ENCODE measurements around the gene TMEM179. TPM values are rescaled to one million over a fixed set of nuclear protein-coding genes. Genes with fewer than 3 reads are reported as not detected.

The TMEM179 gene
- total and polyA plus RNA-seq, 2 donors (not counting 3 experiments of a cell fraction or from before 2014, with no cell fraction given), result 0.14 TPM; not detected in 1

DNA sequence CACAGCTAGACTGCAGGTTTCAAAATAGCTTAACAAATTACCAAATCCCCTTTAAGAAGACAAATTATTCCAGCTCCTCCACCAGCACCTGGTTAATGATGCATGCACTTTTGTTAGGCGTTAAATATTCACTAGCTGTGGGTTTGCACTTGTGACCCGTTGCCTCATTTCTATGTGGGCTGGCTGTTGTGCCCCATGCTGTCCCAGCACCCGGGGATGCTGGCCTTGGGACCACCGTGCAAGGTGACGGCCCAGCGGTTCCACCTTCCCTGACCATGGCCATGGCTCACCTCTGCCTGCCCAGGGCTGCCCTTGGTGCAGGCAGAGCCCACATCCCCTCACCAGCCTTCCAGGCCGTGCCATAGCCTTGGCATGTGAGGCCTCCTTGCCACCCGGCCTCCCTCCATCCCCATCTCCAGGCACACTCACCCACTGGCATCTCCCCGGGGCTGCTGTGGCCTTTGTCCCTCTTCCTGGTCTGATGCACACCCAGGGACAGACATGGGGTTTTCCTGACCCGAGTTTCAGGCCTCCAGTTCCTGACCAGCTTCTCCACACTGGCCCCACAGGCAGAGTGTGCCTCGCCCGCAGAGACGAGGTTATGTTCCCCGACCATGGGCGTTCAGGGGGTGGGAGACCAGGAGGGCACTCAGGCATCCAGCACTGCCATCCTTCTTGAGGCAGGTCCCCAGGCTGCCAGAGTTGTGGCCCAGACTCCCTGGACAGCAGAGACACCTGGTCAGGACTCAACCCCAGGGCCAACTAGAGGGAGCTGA lies 45.4 kb downstream of the TMEM179 start:
- Histone ChIP-seq H2AFZ (ENCODE audit: low read depth, low read length) (no peak overlapping the region), H3K27me3 (ENCODE audit: control insufficient read depth in 2 of 2, insufficient read depth in 2 of 2, low read length in 2 of 2) (no peaks in the 10 kb centered on the region), H3K4me1 (ENCODE audit: control insufficient read depth, extremely low read depth, insufficient read depth, low read length) (no peaks in the 10 kb centered on the region), H3K9ac (replicated peaks; ENCODE audit: extremely low read depth, insufficient read depth, low read length) (no peak overlapping the region), H3K4me2 (ENCODE audit: insufficient read depth, low read length) (no peak overlapping the region), H3K79me2 (ENCODE audit: control insufficient read depth, insufficient read depth, low read length) (no peaks in the 10 kb centered on the region), H3K36me3 (ENCODE audit: control insufficient read depth in 2 of 2, extremely low read depth in 1 of 2, insufficient read depth in 2 of 2, low read length in 2 of 2) (no peaks in the 10 kb centered on the region), H3K27ac (ENCODE audit: insufficient read depth, low read depth, low read length) (no peak overlapping the region), H3K4me3 (replicated peaks in 1 of 3; ENCODE audit: insufficient read depth in 1 of 3, low read depth in 1 of 3, low read length in 3 of 3) (no peak overlapping the region), H3K9me1 (replicated peaks; ENCODE audit: control insufficient read depth, extremely low read depth, insufficient read depth, low read length) (no peaks in the 10 kb centered on the region), H4K20me1 (replicated peaks; ENCODE audit: control insufficient read depth, extremely low read depth, insufficient read depth, low read length) (no peaks in the 10 kb centered on the region), H3K9me3 (replicated peaks; ENCODE audit: control insufficient read depth, insufficient read depth, low read length) (no peaks in the 10 kb centered on the region)
- DNase-seq (ENCODE audit: low read depth, low spot score), result no peak
- no TSS peak for BruUV-seq (replicated peaks)
- dilution Hi-C loops (cut with MboI; ENCODE audit: extremely low pct_ligation_motif_present, low sequenced_read_pairs) (no loop called here), intact Hi-C loops (cut with micrococcal nuclease) (no loop called here)
- no peak for FAIRE-seq
- POLR2A ChIA-PET, result no interaction called here
- TF ChIP-seq FOS (IDR thresholded peaks at IDR 0.05; ENCODE audit: borderline replicate concordance, insufficient read depth, low read length) (no peak), MYC (IDR thresholded peaks at IDR 0.05; ENCODE audit: low read depth, low read length) (no peak), GATA2 (IDR thresholded peaks at IDR 0.05; ENCODE audit: insufficient read depth, insufficient read length, low read depth, low read length) (no peak), EZH2 (IDR thresholded peaks at IDR 0.05; ENCODE audit: borderline replicate concordance, low read depth, low read length, severe bottlenecking) (no peak), POLR2AphosphoS5 (IDR thresholded peaks at IDR 0.05; ENCODE audit: insufficient read depth, low read depth, low read length) (no peak), JUN (IDR thresholded peaks at IDR 0.05; ENCODE audit: borderline replicate concordance, insufficient read depth, insufficient read length, low read depth) (no peak), POLR2A (IDR thresholded peaks at IDR 0.05; ENCODE audit: low read depth, low read length) (no peak)
- TF ChIP-seq, protein P1, sequence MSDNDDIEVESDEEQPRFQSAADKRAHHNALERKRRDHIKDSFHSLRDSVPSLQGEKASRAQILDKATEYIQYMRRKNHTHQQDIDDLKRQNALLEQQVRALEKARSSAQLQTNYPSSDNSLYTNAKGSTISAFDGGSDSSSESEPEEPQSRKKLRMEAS (IDR thresholded peaks at IDR 0.05; ENCODE audit: insufficient read depth, insufficient read length), result no peak
- TF ChIP-seq, protein P2, sequence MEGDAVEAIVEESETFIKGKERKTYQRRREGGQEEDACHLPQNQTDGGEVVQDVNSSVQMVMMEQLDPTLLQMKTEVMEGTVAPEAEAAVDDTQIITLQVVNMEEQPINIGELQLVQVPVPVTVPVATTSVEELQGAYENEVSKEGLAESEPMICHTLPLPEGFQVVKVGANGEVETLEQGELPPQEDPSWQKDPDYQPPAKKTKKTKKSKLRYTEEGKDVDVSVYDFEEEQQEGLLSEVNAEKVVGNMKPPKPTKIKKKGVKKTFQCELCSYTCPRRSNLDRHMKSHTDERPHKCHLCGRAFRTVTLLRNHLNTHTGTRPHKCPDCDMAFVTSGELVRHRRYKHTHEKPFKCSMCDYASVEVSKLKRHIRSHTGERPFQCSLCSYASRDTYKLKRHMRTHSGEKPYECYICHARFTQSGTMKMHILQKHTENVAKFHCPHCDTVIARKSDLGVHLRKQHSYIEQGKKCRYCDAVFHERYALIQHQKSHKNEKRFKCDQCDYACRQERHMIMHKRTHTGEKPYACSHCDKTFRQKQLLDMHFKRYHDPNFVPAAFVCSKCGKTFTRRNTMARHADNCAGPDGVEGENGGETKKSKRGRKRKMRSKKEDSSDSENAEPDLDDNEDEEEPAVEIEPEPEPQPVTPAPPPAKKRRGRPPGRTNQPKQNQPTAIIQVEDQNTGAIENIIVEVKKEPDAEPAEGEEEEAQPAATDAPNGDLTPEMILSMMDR (IDR thresholded peaks at IDR 0.05; ENCODE audit: extremely low read depth in 1 of 2, insufficient read depth in 1 of 2, low read depth in 1 of 2, low read length in 2 of 2), result no peak
- CTCF ChIA-PET, result interaction anchor here (1.2 to 1.4 kb wide), 2 partner anchors 421 to 481 kb away, joined by 4 read pairs; no protein-coding TSS in a partner anchor

Measured in endothelial cell of umbilical vein (primary cell).